KMS-11 (cell line): ENCODE data around the gene FAP.
A peak's percentile ranks its signal among the peaks of the same experiment; 100 is the strongest.

ENCODE experiments used
- H2AFZ ChIP-seq: fragments of 200-600 bp; sonication (generic); 2 replicates; pipeline ENCODE4 v1.6.1; 2016; ENCODE audit warnings: antibody characterized with exemption, mixed run types, low read depth
- H3K27ac ChIP-seq: fragments of 200-600 bp; sonication (generic); 2 replicates; pipeline ENCODE4 v1.6.1; 2016; ENCODE audit warnings: mild to moderate bottlenecking, mixed run types
- H3K27me3 ChIP-seq: fragments of 200-600 bp; sonication (generic); 2 replicates; pipeline ENCODE4 v1.6.1; 2017; ENCODE audit warnings: mild to moderate bottlenecking, low read depth, mixed run types, moderate library complexity; ENCODE audit not compliant: insufficient read depth
- H3K36me3 ChIP-seq: fragments of 200-600 bp; sonication (generic); 2 replicates; pipeline ENCODE4 v1.6.1; 2017; ENCODE audit warnings: mild to moderate bottlenecking, mixed run types; ENCODE audit not compliant: insufficient read depth
- H3K4me1 ChIP-seq: fragments of 200-600 bp; sonication (generic); 2 replicates; pipeline ENCODE4 v1.6.1; 2016; ENCODE audit warnings: mild to moderate bottlenecking, low read depth, mixed run types; ENCODE audit not compliant: poor library complexity, severe bottlenecking
- H3K4me2 ChIP-seq: fragments of 200-600 bp; sonication (generic); 2 replicates; pipeline ENCODE4 v1.7.0; 2016; ENCODE audit warnings: mild to moderate bottlenecking, mixed run types
- H3K4me3 ChIP-seq: fragments of 200-600 bp; sonication (generic); IDR thresholded peaks from 2 replicates; pipeline ENCODE4 v1.6.1; 2017; ENCODE audit warnings: low read depth, low read length, mixed read lengths; ENCODE audit not compliant: insufficient read depth
- H3K79me2 ChIP-seq: fragments of 200-600 bp; sonication (generic); 2 replicates; pipeline ENCODE4 v1.6.1; 2016; ENCODE audit warnings: low read depth, mixed run types; ENCODE audit not compliant: insufficient read depth
- H3K9ac ChIP-seq: fragments of 200-600 bp; sonication (generic); 2 replicates; pipeline ENCODE4 v1.6.1; 2016; ENCODE audit warnings: mild to moderate bottlenecking, mixed run types
- H4K20me1 ChIP-seq: fragments of 200-600 bp; sonication (generic); 2 replicates; pipeline ENCODE4 v1.6.1; 2016; ENCODE audit warnings: mild to moderate bottlenecking, mixed run types; ENCODE audit not compliant: insufficient read depth
- TF ChIP-seq, protein P1 (sequence below): fragments of 200-600 bp; sonication (generic); conservative IDR thresholded peaks from 2 replicates; pipeline ENCODE4 v1.6.1; 2017; ENCODE audit warnings: low read depth, mild to moderate bottlenecking, antibody characterized with exemption, low read length, moderate library complexity, mixed read lengths

Gene FAP

DNA sequence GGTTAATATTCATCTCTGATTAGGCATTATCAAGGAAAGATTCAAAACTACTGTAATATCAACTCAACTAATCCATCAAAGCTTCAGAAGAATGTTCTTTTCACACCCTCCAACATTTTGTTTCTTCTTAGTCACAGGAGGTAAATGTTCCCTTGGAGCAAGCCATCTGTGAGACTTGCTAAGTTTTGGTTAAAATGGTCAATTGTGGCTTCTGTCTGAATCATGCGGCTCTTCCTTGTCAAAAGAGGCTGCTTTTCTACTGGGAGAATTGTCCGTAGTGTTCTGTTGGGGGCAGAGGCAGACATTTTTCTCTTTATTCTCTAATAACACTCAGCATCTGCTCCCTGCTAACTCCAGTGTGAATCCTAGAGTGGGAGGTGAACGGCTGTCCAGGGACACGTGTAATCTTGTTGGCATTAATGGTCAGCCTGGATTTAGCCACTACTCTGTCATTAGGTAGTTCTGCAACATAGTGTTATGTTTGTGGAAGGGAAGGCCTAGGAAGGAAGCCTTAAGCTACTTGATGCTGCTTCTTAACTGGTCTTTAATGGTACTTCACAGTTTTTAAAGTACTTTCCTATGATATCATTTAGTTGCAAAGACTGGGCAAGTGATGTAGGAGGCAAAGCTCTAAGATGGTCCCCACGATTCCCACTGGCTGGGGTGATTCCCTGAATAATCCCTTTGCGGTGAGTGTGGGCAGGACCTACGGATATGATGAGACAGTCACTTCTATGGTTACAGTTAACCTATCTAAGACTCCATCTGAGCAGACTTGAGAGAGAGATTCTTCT lies 22.6 kb upstream of the FAP start:
- Histone ChIP-seq H3K9ac (no peak overlapping the region), H2AFZ (no peak overlapping the region), H3K79me2 (no peaks in the 10 kb centered on the region), H3K4me1 (peaks cover 9% of the 10 kb centered on the region), H3K27ac (no peak overlapping the region), H3K27me3 (no peaks in the 10 kb centered on the region), H3K4me2 (no peak overlapping the region), H4K20me1 (no peaks in the 10 kb centered on the region), H3K36me3 (no peaks in the 10 kb centered on the region), H3K4me3 (no peak overlapping the region)
- TF ChIP-seq, protein P1, sequence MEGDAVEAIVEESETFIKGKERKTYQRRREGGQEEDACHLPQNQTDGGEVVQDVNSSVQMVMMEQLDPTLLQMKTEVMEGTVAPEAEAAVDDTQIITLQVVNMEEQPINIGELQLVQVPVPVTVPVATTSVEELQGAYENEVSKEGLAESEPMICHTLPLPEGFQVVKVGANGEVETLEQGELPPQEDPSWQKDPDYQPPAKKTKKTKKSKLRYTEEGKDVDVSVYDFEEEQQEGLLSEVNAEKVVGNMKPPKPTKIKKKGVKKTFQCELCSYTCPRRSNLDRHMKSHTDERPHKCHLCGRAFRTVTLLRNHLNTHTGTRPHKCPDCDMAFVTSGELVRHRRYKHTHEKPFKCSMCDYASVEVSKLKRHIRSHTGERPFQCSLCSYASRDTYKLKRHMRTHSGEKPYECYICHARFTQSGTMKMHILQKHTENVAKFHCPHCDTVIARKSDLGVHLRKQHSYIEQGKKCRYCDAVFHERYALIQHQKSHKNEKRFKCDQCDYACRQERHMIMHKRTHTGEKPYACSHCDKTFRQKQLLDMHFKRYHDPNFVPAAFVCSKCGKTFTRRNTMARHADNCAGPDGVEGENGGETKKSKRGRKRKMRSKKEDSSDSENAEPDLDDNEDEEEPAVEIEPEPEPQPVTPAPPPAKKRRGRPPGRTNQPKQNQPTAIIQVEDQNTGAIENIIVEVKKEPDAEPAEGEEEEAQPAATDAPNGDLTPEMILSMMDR, result no peak

DNA sequence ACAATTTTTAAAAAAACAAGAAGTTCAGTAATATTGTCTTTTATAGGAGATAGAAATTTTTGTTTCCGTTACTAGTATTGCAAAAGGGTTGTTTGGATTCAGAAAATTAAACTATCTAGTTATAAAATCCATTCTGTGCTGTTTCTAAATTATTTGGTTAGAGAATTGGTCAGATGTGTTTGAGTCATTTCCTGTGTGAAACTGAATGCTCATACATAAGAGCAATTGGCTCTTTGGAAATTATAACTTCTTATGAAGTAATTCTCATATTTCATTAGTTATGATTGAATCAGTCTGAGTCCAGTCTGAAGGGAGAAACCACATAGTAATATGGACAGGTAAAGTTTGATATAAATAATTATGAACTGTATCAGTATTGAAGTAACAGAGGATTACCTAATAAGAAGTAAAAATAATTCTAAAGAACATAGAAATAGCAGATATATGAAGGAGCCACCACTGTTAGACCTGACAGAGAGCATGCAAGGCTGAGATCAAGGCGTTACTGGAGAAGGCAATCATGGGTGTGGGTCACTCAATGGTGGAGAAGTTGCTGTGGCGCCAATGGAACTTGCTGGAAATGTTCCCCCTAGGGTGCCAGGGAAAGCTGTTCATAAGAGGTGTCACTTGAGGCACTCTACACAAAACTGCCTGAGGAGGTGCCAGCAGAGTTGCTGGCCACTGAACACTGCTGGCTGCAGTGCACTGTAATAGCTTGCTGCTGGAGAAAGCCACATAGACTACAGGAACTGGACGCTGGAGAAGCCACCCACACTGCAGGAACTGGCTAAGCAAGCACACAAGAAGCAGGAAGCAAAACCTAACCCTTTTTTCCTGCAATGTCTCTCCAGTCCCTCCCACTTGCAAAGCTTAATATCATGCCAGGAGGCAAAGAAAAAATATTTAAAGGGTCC lies 18.0 kb upstream of the FAP start:
- no peak overlapping the region for H3K27ac ChIP-seq
- no peak overlapping the region for H2AFZ ChIP-seq
- no peaks in the 10 kb centered on the region for H3K79me2 ChIP-seq
- no peaks in the 10 kb centered on the region for H3K27me3 ChIP-seq
- H3K9ac ChIP-seq, result no peak overlapping the region
- no peaks in the 10 kb centered on the region for H3K36me3 ChIP-seq
- no peak overlapping the region for H3K4me3 ChIP-seq
- no peaks in the 10 kb centered on the region for H4K20me1 ChIP-seq
- peaks cover 13% of the 10 kb centered on the region for H3K4me1 ChIP-seq
- H3K4me2 ChIP-seq, result 0 out of 2 replicates have a peak overlapping the region, but pooled peaks have one; percentile 23
- TF ChIP-seq, protein P1, result no peak

DNA sequence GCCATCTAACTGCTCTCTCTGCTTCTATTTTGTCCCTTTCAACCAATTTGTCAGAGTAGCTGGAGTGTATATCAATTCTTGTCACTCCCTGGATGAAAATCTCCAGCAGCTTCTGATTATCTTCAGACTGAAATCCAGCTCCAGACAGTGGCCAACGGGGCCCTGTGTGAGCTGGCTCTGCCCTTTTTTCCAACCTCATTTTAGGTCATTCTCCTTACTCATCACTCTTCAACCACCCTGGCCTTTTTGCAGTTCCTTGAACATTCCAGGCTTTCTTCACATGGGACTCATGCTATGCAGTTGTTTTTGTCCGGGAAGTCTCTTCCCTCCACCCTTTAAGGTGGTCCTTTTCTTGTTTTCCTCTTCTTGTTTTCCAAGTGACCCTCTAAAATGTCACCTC lies 15.4 kb upstream of the FAP start:
- peaks cover 13% of the 10 kb centered on the region for H3K4me1 ChIP-seq
- no peaks in the 10 kb centered on the region for H4K20me1 ChIP-seq
- no peaks in the 10 kb centered on the region for H3K36me3 ChIP-seq
- TF ChIP-seq, protein P1, result no peak
- no peak overlapping the region for H3K4me2 ChIP-seq
- no peak overlapping the region for H3K4me3 ChIP-seq
- H3K9ac ChIP-seq, result no peak overlapping the region
- H3K27ac ChIP-seq, result no peak overlapping the region
- H3K79me2 ChIP-seq, result no peaks in the 10 kb centered on the region
- no peaks in the 10 kb centered on the region for H3K27me3 ChIP-seq
- no peak overlapping the region for H2AFZ ChIP-seq

DNA sequence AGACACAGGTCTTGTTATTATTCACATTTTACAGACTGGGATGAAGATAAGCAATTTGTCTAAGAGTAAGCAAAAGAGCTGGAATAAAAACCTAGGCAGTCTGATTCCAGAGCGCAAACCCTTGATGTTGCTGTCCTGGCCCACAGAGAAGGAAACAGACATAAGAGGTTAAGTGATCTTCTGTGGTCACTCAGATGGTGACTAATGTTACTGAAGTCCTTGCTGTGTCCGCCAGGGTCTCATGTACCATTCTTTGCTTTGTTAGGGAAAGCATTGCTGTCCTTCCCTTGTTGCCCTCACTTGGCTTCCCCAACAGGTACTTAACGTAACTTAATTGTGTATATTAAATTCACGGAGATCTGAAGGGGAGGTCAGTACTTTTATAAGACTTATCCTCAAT lies 14.9 kb upstream of the FAP start:
- no peaks in the 10 kb centered on the region for H4K20me1 ChIP-seq
- peaks cover 13% of the 10 kb centered on the region for H3K4me1 ChIP-seq
- H3K27me3 ChIP-seq, result no peaks in the 10 kb centered on the region
- TF ChIP-seq, protein P1, result no peak
- no peak overlapping the region for H3K27ac ChIP-seq
- no peak overlapping the region for H2AFZ ChIP-seq
- H3K79me2 ChIP-seq, result no peaks in the 10 kb centered on the region
- no peak overlapping the region for H3K4me3 ChIP-seq
- H3K9ac ChIP-seq, result no peak overlapping the region
- H3K4me2 ChIP-seq, result no peak overlapping the region
- no peaks in the 10 kb centered on the region for H3K36me3 ChIP-seq
